HCT116 (cell line): ENCODE data around the gene ATP1A2. TPM values are rescaled to one million over a fixed set of nuclear protein-coding genes. Genes with fewer than 3 reads are reported as not detected.
A peak's percentile ranks its signal among the peaks of the same experiment; 100 is the strongest.

Experiments used
- ATAC-seq: fragments of 200-7000 bp; cut with Tn5 transposase; 2 replicates; pipeline ENCODE4 v1.9.1; 2020; ENCODE audit warnings: mild to moderate bottlenecking, moderate library complexity
- BruUV-seq: library from RNA; stranded (reverse); fragments of 400-500 nt; replicated peaks from 2 replicates; lab custom pipeline; 2021; lab: Mats Ljungman, UMichigan
- CTCF ChIA-PET: fragments of 300-600 bp; sonication (Branson Sonifier 250); formaldehyde crosslinking; loops from one replicate; lab custom pipeline; 2021; ENCODE audit warnings: antibody characterized with exemption; lab: Charles Lee
- POLR2A ChIA-PET: fragments of 300-600, 350-600 bp; sonication (Branson Sonifier 250); formaldehyde crosslinking; loops from one replicate; lab custom pipeline; 2021; ENCODE audit warnings: antibody characterized with exemption; lab: Charles Lee
- RAD21 ChIA-PET, 2 experiments: fragments of 300-600 bp; sonication (Branson Sonifier 250); formaldehyde crosslinking; loops; one replicate each; lab custom pipeline; 2023; ENCODE audit warnings: low total read pairs in 2 of 2; ENCODE audit not compliant: uncharacterized antibody in 2 of 2, unreplicated experiment in 2 of 2, low non-redundant PET in 1 of 2; lab: Charles Lee
- DNase-seq: peaks from one replicate; pipeline ENCODE4 v3.0.0-alpha.2; 2010; ENCODE audit warnings: low read depth, low spot score
- H2AFZ ChIP-seq: fragments of 200-600 bp; shearing (Covaris generic), sonication (generic); 2 replicates; pipeline ENCODE4 v1.6.1; 2017; ENCODE audit warnings: low read depth, mixed run types, mixed read lengths, antibody characterized with exemption, low read length; ENCODE audit not compliant: poor library complexity, severe bottlenecking
- H3K27ac ChIP-seq: 2 replicates; pipeline ENCODE4 v1.5.1; 2012; ENCODE audit warnings: low read depth, low read length
- H3K27me3 ChIP-seq: fragments of 200-600 bp; sonication (generic); 2 replicates; pipeline ENCODE4 v1.6.1; 2016; ENCODE audit warnings: mixed run types, low read length, mixed read lengths; ENCODE audit not compliant: insufficient read depth
- H3K36me3 ChIP-seq, 2 experiments: fragments of 200-500 bp in 1 of 2; fragments of 200-600 bp in 1 of 2; sonication (Bioruptor generic) in 1 of 2; sonication (generic) in 1 of 2; 2 replicates each; pipeline versions ENCODE4 v1.5.1 to v1.6.1; 2014 to 2016; ENCODE audit warnings: low read length in 2 of 2, inconsistent platforms in 1 of 2, mixed read lengths in 1 of 2, mixed run types in 1 of 2; ENCODE audit not compliant: insufficient read depth in 2 of 2, control insufficient read depth in 1 of 2
- H3K4me1 ChIP-seq, 2 experiments: fragments of 200-600 bp in 1 of 2; sonication (generic) in 1 of 2; 2 replicates each; pipeline versions ENCODE4 v1.5.1 to v1.6.1; 2012 to 2017; ENCODE audit warnings: low read length in 2 of 2, inconsistent platforms in 1 of 2, mild to moderate bottlenecking in 1 of 2, mixed read lengths in 1 of 2, mixed run types in 1 of 2, moderate library complexity in 1 of 2; ENCODE audit not compliant: insufficient read depth in 2 of 2, control insufficient read depth in 1 of 2
- H3K4me2 ChIP-seq: fragments of 200-600 bp; sonication (generic); 2 replicates; pipeline ENCODE4 v1.6.1; 2017; ENCODE audit warnings: mixed run types, low read length, mixed read lengths
- H3K4me3 ChIP-seq, 2 experiments: fragments of 200-600 bp in 1 of 2; sonication (generic) in 1 of 2; replicated peaks in 1 of 2; 2 replicates each; pipeline ENCODE4 v1.5.1; 2011 to 2016; ENCODE audit warnings: low read length in 2 of 2, control low read depth in 1 of 2, low read depth in 1 of 2, mild to moderate bottlenecking in 1 of 2, mixed read lengths in 1 of 2, mixed run types in 1 of 2
- H3K79me2 ChIP-seq: fragments of 200-600 bp; sonication (generic); 2 replicates; pipeline ENCODE4 v1.6.1; 2017; ENCODE audit warnings: mild to moderate bottlenecking, mixed run types, low read length, moderate library complexity, mixed read lengths; ENCODE audit not compliant: insufficient read depth
- H3K9ac ChIP-seq: fragments of 200-600 bp; sonication (generic); 2 replicates; pipeline ENCODE4 v1.6.1; 2016; ENCODE audit warnings: low read length, mixed read lengths
- H3K9me2 ChIP-seq: fragments of 200-600 bp; sonication (generic), shearing (Covaris generic); 2 replicates; pipeline ENCODE4 v1.6.1; 2017; ENCODE audit warnings: mixed run types, mild to moderate bottlenecking, moderate library complexity; ENCODE audit not compliant: insufficient read depth
- H3K9me3 ChIP-seq, 2 experiments: fragments of 200-500 bp in 1 of 2; fragments of 200-600 bp in 1 of 2; sonication (Bioruptor generic) in 1 of 2; sonication (generic) in 1 of 2; 2 replicates each; pipeline ENCODE4 v1.6.1; 2014 to 2017; ENCODE audit warnings: low read length in 2 of 2, mixed read lengths in 2 of 2, inconsistent platforms in 1 of 2, low read depth in 1 of 2, mild to moderate bottlenecking in 1 of 2, mixed run types in 1 of 2, moderate library complexity in 1 of 2; ENCODE audit not compliant: control insufficient read depth in 1 of 2, insufficient read depth in 1 of 2
- H4K20me1 ChIP-seq: fragments of 200-600 bp; sonication (generic), shearing (Covaris generic); 2 replicates; pipeline ENCODE4 v1.6.1; 2017; ENCODE audit warnings: mixed run types, mild to moderate bottlenecking, moderate library complexity; ENCODE audit not compliant: insufficient read depth
- CBX3 ChIP-seq: IDR thresholded peaks from 2 replicates; pipeline ENCODE4 v1.6.1; 2012; ENCODE audit warnings: low read depth
- CEBPB ChIP-seq: IDR thresholded peaks from 2 replicates; pipeline ENCODE4 v1.6.1; 2012; ENCODE audit warnings: low read depth
- EGR1 ChIP-seq: IDR thresholded peaks from 2 replicates; pipeline ENCODE4 v1.6.1; 2012; ENCODE audit warnings: low read depth
- EZH2 ChIP-seq: fragments of 200-600 bp; sonication (generic); IDR thresholded peaks from 2 replicates; pipeline ENCODE4 v1.6.1; 2017; ENCODE audit warnings: antibody characterized with exemption, mixed run types
- EZH2phosphoT487 ChIP-seq: fragments of 200-600 bp; IDR thresholded peaks from 2 replicates; pipeline ENCODE4 v1.6.1; 2018; ENCODE audit warnings: antibody characterized with exemption, borderline replicate concordance
- FOSL1 ChIP-seq: IDR thresholded peaks from 2 replicates; pipeline ENCODE4 v1.6.1; 2012; ENCODE audit warnings: low read depth
- JUND ChIP-seq: IDR thresholded peaks from 2 replicates; pipeline ENCODE4 v1.6.1; 2012
- POLR2A ChIP-seq: IDR thresholded peaks from 2 replicates; pipeline ENCODE4 v1.7.0; 2011; ENCODE audit warnings: borderline replicate concordance; ENCODE audit not compliant: insufficient read depth, insufficient read length; ENCODE audit errors: extremely low read depth
- POLR2AphosphoS5 ChIP-seq: IDR thresholded peaks from 2 replicates; pipeline ENCODE4 v1.6.1; 2011; ENCODE audit warnings: mild to moderate bottlenecking, low read depth, low read length, moderate library complexity
- RAD21 ChIP-seq: IDR thresholded peaks from 2 replicates; pipeline ENCODE4 v1.6.1; 2012; ENCODE audit warnings: low read depth, mild to moderate bottlenecking
- SP1 ChIP-seq: IDR thresholded peaks from 2 replicates; pipeline ENCODE4 v1.6.1; 2012; ENCODE audit warnings: low read depth
- SRF ChIP-seq: IDR thresholded peaks from 2 replicates; pipeline ENCODE4 v1.6.1; 2012; ENCODE audit warnings: low read depth
- YY1 ChIP-seq: IDR thresholded peaks from 2 replicates; pipeline ENCODE4 v1.6.1; 2011; ENCODE audit warnings: low read length, low read depth, moderate library complexity, mild to moderate bottlenecking; ENCODE audit not compliant: insufficient replicate concordance; ENCODE audit errors: extremely low read depth
- ZFX ChIP-seq: fragments of 450-650 bp; IDR thresholded peaks from 2 replicates; pipeline ENCODE4 v1.6.1; 2017
- intact Hi-C: fragments of 100-400 bp; cut with micrococcal nuclease; formaldehyde crosslinking; loops from 2 replicates; pipeline ENCODE4 v1.10.0; 2022
- total RNA-seq: library from RNA; stranded (reverse); gene quantifications from one replicate; pipeline ENCODE4 v1.2.1, GENCODE V29; 2021; ENCODE audit not compliant: unreplicated experiment
- TF ChIP-seq, protein P1 (sequence below): IDR thresholded peaks from 2 replicates; pipeline ENCODE4 v1.6.1; 2012
- TF ChIP-seq, protein P2 (sequence below): IDR thresholded peaks from 2 replicates; pipeline ENCODE4 v1.6.1; 2012; ENCODE audit warnings: low read depth
- TF ChIP-seq, protein P3 (sequence below): IDR thresholded peaks from 2 replicates; pipeline ENCODE4 v1.6.1; 2012
- TF ChIP-seq, protein P4 (sequence below), 3 experiments: fragments of 200-600 bp in 1 of 3; sonication (generic) in 1 of 3; IDR thresholded peaks in 2 of 3; conservative IDR thresholded peaks in 1 of 3; 2 replicates each; pipeline ENCODE4 v1.5.1; 2012 to 2017; ENCODE audit warnings: low read depth in 2 of 3, low read length in 2 of 3, antibody characterized with exemption in 1 of 3, borderline replicate concordance in 1 of 3, control low read depth in 1 of 3, mild to moderate bottlenecking in 1 of 3, mixed read lengths in 1 of 3, mixed run types in 1 of 3, moderate library complexity in 1 of 3; ENCODE audit not compliant: insufficient read depth in 1 of 3
- TF ChIP-seq, protein P5 (sequence below): IDR thresholded peaks from 2 replicates; pipeline ENCODE4 v1.6.1; 2011; ENCODE audit warnings: mild to moderate bottlenecking, low read length, moderate library complexity; ENCODE audit not compliant: insufficient replicate concordance; ENCODE audit errors: extremely low read depth

Gene ATP1A2
- total RNA-seq, 1 experiment from 2014 or later: not detected

DNA sequence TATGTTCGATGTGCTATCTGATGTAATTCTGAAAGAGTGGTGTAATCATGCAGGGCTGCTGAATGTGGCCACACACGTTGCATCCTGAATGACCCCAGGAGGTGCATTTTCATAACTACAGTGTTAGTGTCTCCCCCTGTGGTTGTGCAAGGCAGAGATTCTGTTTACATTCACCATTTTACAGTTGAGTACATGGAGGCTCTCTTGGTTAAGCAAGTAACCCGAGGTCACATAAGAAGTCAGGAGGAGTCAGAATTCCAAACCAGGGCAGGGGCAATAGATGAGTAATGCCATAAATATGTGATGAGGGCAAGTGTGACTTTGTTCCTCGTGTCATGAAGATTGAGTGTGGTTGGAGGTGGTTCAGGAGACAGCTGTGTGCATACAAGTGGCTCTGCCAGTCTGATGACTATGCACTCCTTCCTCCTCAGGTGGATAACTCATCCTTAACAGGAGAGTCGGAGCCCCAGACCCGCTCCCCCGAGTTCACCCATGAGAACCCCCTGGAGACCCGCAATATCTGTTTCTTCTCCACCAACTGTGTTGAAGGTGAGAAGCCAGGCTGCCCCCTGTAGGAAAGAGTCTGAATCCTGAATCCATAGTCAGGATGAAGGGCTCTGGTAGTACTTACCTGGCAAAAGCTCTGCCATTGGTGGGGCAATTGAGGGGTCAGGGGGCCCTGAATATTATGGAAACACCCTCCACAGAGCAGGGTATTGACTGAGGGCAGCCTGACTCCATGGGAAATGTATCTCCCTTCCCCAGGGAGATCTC lies 9.3 kb downstream of the ATP1A2 start:
- peak overlapping the region in 1 of 2 experiments; percentile 39; a peak in 2 of 4 replicates for H3K4me3 ChIP-seq
- TF ChIP-seq EGR1: no peak
- TF ChIP-seq, protein P1, sequence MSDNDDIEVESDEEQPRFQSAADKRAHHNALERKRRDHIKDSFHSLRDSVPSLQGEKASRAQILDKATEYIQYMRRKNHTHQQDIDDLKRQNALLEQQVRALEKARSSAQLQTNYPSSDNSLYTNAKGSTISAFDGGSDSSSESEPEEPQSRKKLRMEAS: peak; percentile 63
- TF ChIP-seq, protein P2, sequence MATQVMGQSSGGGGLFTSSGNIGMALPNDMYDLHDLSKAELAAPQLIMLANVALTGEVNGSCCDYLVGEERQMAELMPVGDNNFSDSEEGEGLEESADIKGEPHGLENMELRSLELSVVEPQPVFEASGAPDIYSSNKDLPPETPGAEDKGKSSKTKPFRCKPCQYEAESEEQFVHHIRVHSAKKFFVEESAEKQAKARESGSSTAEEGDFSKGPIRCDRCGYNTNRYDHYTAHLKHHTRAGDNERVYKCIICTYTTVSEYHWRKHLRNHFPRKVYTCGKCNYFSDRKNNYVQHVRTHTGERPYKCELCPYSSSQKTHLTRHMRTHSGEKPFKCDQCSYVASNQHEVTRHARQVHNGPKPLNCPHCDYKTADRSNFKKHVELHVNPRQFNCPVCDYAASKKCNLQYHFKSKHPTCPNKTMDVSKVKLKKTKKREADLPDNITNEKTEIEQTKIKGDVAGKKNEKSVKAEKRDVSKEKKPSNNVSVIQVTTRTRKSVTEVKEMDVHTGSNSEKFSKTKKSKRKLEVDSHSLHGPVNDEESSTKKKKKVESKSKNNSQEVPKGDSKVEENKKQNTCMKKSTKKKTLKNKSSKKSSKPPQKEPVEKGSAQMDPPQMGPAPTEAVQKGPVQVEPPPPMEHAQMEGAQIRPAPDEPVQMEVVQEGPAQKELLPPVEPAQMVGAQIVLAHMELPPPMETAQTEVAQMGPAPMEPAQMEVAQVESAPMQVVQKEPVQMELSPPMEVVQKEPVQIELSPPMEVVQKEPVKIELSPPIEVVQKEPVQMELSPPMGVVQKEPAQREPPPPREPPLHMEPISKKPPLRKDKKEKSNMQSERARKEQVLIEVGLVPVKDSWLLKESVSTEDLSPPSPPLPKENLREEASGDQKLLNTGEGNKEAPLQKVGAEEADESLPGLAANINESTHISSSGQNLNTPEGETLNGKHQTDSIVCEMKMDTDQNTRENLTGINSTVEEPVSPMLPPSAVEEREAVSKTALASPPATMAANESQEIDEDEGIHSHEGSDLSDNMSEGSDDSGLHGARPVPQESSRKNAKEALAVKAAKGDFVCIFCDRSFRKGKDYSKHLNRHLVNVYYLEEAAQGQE: no peak
- TF ChIP-seq POLR2A: no peak
- no peak for TF ChIP-seq SRF
- no peak for TF ChIP-seq EZH2phosphoT487
- TF ChIP-seq RAD21: peak; percentile 10; the same call in 1 of the 2 replicates
- TF ChIP-seq, protein P3, sequence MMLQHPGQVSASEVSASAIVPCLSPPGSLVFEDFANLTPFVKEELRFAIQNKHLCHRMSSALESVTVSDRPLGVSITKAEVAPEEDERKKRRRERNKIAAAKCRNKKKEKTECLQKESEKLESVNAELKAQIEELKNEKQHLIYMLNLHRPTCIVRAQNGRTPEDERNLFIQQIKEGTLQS: no peak; the same call in 1 of the 2 replicates
- TF ChIP-seq SP1: peak; percentile 63
- peak; percentile 80 for TF ChIP-seq JUND
- TF ChIP-seq, protein P4, sequence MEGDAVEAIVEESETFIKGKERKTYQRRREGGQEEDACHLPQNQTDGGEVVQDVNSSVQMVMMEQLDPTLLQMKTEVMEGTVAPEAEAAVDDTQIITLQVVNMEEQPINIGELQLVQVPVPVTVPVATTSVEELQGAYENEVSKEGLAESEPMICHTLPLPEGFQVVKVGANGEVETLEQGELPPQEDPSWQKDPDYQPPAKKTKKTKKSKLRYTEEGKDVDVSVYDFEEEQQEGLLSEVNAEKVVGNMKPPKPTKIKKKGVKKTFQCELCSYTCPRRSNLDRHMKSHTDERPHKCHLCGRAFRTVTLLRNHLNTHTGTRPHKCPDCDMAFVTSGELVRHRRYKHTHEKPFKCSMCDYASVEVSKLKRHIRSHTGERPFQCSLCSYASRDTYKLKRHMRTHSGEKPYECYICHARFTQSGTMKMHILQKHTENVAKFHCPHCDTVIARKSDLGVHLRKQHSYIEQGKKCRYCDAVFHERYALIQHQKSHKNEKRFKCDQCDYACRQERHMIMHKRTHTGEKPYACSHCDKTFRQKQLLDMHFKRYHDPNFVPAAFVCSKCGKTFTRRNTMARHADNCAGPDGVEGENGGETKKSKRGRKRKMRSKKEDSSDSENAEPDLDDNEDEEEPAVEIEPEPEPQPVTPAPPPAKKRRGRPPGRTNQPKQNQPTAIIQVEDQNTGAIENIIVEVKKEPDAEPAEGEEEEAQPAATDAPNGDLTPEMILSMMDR (IDR thresholded peaks at IDR 0.05 in 2 of 3, conservative IDR thresholded peaks at IDR 0.05 in 1 of 3; ENCODE audit: borderline replicate concordance in 1 of 3, insufficient read depth in 1 of 3, low read depth in 2 of 3, low read length in 2 of 3): peak in 1 of 3 experiments; percentile 27; a peak in 1 of 6 replicates
- TF ChIP-seq EZH2: no peak
- TF ChIP-seq YY1: no peak
- TF ChIP-seq POLR2AphosphoS5: 0 out of 2 replicates have a peak, but pooled peaks have one; percentile 23
- TF ChIP-seq FOSL1: peak; percentile 63
- TF ChIP-seq, protein P5, sequence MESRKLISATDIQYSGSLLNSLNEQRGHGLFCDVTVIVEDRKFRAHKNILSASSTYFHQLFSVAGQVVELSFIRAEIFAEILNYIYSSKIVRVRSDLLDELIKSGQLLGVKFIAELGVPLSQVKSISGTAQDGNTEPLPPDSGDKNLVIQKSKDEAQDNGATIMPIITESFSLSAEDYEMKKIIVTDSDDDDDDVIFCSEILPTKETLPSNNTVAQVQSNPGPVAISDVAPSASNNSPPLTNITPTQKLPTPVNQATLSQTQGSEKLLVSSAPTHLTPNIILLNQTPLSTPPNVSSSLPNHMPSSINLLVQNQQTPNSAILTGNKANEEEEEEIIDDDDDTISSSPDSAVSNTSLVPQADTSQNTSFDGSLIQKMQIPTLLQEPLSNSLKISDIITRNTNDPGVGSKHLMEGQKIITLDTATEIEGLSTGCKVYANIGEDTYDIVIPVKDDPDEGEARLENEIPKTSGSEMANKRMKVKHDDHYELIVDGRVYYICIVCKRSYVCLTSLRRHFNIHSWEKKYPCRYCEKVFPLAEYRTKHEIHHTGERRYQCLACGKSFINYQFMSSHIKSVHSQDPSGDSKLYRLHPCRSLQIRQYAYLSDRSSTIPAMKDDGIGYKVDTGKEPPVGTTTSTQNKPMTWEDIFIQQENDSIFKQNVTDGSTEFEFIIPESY: no peak
- no peak for TF ChIP-seq ZFX
- no peak; the same call in 1 of the 2 replicates for TF ChIP-seq CEBPB
- TF ChIP-seq CBX3: 0 out of 2 replicates have a peak, but pooled peaks have one; percentile 64

More for the DNA sequence above, 9.3 kb downstream of the ATP1A2 start:
- CTCF ChIA-PET: interaction anchor here (1.2 to 1.6 kb wide), 2 partner anchors 9 to 68 kb away, joined by 3 read pairs; no protein-coding TSS in a partner anchor
- BruUV-seq: no TSS peak
- H4K20me1 ChIP-seq: no peaks in the 10 kb centered on the region
- H3K9ac ChIP-seq: no peak overlapping the region
- H3K27me3 ChIP-seq: no peaks in the 10 kb centered on the region
- H3K79me2 ChIP-seq: no peaks in the 10 kb centered on the region
- peaks cover 15 to 31% of the 10 kb centered on the region in 2 experiments for H3K4me1 ChIP-seq
- H2AFZ ChIP-seq: peak overlapping the region; percentile 31
- ATAC-seq (peak; percentile 78), DNase-seq (peak; percentile 52)
- H3K9me3 ChIP-seq: no peaks in the 10 kb centered on the region
- peak overlapping the region; percentile 71 for H3K4me2 ChIP-seq
- POLR2A ChIA-PET: no interaction called here
- no peaks in the 10 kb centered on the region for H3K36me3 ChIP-seq
- RAD21 ChIA-PET: interaction anchor here in 1 of 2 experiments (0.7 kb wide), 1 partner anchor 27 kb away, joined by 3 read pairs; the partner anchor contains the start of gene IGSF8
- 0 out of 2 replicates have a peak, but pooled peaks cover 2% of the 10 kb centered on the region for H3K9me2 ChIP-seq
- intact Hi-C loops: no loop called here
- H3K27ac ChIP-seq: no peak overlapping the region
